SW 1271 (cell line): ENCODE results near the gene KIF26A.

Experiments
- DNase-seq, 2 experiments: peaks; one replicate each; lab custom pipeline; 2025; lab: John Stamatoyannopoulos, UW

Gene KIF26A

DNA sequence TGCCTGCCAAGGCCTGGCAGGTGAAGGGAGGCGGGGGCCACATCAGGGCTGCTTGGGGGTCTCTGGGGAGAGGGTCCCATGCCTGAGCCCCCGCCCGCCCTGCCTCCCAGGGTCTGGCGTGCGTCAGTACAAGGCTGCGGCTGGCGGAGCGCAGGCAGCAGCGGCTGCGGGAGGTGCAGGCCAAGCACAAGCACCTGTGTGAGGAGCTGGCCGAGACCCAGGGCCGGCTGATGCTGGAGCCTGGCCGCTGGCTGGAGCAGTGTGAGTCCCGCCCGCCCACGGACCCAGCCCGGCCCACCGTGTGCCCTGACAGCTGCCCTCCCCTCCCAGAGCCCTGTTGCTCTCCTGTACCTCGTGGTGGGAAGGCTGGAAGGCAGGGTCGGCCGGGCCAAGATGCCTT lies 40.7 kb downstream of the KIF26A start:
- DNase-seq: no peak

DNA sequence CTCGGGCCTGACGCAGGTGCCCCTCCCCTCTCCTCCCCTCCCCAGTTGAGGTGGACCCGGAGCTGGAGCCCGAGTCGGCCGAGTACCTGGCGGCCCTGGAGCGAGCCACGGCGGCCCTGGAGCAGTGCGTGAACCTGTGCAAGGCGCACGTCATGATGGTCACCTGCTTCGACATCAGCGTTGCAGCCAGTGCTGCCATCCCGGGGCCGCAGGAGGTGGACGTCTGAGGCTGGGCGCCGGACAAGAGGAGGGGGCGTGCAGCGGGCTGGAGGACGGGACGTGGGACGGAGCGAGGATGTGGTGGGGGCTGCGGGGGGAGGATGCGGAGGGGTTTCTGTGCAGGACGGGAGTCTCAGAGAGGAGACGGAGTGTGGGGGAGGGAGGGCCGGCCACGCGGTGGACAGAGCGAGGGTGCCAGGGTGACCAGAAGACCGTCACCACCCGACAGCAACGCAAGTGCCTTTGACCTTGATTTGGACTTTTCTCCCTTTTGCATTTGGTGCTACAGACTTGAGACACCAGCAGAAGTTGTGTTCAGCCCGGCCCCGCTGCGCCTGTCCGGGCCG lies 41.3 kb downstream of the KIF26A start:
- DNase-seq: no peak

DNA sequence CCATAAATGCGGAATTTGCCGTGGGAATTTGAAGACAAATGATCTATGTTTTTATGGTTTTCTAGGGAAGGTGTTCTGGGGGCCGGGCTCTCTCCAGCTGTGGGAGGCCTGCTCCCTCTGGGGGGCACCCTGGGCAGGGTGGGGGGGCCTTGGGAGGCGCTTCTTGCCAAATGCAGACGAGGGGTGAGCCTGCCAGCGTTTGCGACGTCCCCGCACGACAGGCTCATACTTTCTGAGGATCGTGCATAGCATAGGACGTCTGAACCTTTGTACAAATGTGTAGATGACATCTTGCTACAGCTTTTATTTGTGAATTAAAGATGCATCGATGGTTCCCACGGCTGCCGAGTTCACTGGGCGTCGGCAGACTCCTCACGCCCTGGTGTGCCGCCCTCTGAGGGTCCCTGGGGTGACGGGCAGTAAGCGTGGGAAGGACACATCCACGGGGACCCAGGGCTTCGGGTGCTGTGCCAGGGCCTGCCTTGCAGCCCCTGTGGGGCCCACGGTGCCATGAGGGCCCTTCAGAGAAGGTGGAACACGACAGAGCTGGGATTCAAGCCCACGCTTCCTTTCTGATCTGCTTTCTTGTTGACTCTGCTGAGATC lies 42.3 kb downstream of the KIF26A start:
- no peak for DNase-seq

DNA sequence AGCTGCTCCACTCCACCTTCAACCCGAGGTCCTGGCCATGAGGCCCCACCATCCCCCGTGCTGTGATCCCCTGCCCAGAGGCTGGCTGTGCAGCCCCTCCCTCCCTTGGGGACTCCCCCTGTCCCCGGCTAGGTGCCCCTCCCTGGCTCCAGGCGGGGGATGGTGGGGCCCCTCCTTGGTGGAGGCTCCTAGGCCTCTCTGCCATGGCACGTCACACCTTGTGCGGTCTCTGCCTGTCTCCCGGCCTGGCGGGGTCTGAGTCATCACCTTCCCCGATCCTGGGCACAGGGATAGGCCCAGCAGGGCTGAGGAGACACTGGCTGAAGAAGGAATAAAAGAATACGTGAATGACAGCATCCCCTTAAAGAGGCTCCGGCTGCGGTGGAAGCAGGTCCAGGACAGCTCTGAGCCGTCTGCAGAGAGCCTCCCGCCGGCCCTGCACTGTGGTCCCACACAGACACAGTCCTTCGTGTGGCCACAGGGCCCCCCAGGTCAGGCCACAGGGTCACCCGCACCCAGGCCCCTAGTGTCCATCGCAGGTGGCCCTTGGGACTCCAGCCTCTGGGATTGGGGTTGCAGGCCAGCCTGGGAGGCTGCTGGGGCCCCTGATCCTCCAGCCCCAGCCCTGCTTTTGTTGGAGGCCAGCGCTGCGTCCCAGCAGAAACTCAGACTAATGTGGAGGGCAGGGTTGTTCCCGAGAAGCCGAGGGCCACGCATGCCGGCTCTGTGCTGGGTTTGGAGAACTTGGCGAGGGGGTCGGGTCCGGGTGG lies 43.6 kb downstream of the KIF26A start:
- DNase-seq: no peak

DNA sequence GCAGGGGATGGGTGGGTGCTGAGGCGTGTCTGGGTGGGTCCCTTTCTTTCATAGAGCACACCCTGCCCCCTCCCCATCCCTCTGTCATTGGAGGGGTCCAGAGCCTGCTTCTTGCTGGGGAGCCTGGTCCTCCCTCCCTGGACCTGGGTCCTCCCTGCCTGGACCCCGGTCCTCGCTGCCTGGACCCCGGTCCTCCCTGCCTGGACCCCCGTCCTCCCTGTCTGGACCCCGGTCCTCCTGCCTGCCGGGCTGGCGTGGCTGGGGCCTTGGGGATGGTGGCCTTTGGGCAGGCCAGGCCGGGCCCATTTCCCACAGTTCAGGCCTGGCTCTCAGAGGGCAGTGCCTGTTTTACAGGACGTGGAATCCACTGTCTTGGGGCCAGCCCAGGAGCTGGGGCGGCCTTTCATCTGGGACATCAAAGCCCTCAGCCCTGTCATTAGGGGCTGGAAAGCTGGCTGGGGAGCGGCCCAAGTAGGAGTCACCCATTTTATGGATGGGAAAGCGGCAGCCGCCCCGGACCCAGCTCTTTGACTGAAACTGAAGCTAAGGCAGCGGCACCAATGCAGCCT lies 44.6 kb downstream of the KIF26A start:
- no peak for DNase-seq

DNA sequence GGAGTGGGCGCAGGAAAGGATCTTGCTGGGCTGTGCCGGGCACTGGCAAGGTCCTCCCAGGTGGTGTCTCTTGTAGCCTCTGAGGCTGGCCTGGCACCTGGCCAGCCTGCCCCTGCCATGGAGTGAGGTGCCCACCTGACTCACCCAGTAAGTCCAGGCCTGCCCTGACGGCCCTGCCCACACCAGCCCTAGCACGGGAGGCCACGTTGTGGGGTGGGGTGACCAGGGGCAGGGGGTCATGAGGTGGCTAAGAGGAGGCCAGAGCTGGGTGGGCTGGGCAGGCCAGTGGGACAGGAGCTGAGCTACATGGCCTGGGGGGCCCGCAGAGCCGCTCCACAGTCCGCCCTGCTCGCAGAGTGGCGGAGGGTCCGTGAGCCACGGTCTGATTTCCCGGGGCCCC lies 45.4 kb downstream of the KIF26A start:
- DNase-seq: no peak

DNA sequence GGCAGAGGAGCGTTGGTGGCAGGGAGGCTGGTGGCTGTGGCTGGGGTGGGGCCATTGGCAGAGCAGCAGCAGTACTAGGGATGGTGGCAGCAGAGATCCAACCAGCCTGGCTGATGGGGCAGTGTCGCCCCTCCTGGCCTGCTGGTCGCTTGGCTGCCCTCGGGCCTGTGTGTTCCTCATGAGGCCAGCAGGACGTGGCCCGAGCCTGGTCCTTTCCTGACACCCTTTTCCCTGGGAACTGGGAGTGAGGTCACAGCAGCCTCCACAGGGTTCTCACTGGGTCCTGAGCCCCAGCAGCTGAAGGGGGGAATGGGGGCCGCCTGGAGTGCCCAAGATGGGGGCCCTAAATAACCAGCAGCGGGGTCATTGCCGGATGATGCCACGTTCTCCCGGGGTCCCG lies 46.1 kb downstream of the KIF26A start:
- peak in 1 of 2 experiments; percentile 11 for DNase-seq

DNA sequence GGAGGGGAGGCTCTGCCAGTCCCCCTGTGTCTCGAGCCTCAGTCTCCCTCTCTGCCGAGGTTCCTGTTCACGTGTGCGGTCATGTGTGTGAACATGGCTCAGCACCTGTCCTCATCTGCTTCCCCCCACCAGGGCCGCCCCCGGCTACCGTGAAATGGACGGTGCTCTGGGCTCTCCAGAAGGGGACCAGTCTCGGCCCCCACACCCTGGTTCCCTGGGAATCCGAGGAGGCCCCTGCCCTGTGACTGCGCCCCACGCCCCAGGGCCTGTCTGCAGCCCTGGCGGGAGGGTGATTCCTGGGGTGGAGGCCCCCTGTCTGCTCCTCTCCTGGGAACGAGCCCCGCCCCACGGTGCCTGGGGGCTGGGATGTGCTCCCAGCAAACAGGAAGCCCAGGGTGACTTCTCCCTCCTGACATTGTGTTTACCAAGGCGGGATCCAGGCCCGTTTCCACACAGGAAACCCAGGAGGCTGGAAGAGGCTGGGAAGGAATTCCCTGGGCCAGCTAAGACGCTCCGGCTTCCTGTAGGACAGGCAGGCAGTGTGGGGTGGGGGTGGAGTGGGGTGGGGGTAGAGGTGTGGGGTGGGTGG lies 46.6 kb downstream of the KIF26A start:
- peak in 1 of 2 experiments; percentile 11 for DNase-seq

DNA sequence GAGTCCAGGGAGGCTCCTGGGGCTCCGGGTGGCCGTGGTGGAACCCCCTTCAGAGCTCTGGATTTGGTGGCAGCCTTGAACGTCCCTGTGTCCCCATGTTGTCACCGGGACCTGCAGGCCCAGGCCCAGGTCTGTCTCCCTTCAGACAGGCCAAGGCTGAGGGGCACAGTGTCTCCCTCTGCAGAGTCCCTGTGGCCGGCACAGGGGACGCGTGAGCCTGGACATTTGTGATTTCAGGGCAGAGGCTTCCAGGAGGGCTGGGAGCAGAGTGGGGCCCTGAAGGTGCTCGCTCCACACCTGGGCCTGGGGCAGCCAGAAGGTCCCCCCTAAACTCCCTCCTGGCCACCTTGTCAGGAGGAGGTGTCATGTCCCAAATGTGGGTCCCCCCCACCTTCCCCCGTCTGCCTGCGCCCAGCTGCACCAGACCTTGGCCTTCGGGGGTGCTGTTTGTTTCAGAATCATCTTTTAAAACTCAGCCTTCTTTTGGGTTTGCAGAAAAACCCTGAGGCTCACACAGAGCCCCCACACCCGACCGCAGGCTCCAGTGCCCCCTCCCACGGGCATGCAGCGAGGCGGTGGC lies 47.6 kb downstream of the KIF26A start:
- DNase-seq: no peak

DNA sequence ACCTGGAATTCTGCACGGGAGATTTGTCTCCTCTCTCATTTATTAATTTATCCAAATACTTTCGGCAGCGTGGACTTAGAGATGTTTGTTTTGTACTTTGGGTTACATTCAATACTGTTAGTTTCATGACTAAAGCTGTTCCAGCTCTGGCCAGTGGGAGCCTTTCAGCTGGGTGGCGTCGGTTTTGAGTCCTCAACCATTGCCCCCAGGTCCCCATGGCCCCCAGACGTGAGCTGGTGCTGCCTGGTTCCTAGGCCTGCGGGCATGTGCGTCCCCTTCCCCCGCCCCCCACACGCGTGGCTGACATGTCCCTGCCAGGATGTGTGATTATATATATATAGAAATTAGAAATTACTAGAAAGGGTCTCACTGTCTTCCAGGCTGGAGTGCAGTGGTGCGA lies 48.2 kb downstream of the KIF26A start:
- no peak for DNase-seq

DNA sequence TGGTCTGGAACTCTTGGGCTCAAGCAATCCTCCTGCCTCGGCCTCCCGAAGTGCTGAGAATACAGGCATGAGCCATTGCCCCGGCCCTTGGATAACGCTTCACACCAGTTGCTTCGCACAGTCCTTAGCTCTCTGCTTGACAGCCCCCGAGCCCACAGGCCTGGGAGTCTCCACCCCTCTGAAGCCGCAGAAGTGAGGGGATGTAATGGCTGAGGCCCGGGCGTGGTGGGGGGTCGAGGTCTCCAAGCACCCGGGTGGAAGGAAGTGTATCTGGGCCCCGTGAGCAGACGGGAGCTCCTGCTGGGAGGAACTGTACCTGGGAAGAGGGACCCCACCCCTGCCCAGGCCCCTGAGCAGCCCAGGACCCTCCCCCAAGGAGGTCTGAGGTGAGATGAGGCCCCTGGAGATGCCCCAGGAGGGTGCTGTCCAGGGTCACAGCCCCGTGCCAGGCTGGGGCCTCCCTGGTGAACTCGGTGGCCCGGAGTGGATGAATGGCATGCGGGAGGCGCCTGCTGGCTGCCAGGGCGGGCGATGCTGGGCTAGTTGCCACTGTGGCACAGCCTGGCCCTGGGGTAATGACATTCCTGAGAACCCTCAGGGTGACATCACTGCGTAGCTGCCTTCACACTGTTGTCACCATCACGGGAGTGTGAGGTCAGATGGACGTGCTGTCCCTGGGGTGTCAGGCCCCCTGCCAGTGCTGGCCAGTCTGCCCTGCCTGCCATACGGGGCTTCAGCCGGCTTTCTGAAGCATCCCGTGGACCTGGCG lies 48.9 kb downstream of the KIF26A start:
- DNase-seq: no peak

DNA sequence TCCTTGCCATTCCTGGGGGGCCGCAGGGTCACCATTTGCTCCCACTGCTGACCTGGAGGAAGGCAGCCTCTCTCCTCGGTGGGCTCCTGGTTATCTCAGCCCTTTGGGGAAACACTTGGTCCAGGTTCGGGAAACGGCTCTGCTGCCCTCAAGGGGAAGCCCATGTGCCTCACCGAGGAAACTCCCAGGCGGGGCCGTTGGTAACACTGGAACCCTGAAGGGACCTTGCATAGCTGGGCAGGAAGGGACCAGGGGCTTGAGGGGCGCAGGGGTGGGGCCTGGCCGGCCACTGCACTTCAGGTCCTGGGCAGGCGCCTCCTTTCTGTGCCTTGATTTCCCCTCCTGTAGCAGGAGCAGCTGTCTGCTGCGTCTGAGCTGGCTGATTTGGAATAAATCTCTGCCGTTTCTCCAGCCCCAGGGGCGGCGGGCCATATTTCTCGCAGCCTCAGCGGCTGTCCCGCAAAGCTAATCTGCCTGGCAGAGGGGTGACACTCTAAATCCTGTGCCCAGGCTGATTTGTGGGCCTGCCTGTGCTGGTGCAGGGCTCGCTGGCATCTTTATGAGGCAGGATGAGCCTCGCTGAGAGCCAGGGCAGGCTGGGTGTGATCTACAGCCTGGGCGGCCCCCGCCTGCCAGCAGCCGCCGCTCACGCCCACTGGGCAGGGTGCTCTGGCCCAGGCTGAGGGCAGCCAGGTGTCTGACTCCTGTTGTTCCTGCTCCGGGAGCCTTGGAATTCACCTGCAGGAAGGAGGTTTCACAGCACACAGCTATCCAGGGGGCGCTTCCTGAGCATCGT lies 49.7 kb downstream of the KIF26A start:
- DNase-seq: no peak

DNA sequence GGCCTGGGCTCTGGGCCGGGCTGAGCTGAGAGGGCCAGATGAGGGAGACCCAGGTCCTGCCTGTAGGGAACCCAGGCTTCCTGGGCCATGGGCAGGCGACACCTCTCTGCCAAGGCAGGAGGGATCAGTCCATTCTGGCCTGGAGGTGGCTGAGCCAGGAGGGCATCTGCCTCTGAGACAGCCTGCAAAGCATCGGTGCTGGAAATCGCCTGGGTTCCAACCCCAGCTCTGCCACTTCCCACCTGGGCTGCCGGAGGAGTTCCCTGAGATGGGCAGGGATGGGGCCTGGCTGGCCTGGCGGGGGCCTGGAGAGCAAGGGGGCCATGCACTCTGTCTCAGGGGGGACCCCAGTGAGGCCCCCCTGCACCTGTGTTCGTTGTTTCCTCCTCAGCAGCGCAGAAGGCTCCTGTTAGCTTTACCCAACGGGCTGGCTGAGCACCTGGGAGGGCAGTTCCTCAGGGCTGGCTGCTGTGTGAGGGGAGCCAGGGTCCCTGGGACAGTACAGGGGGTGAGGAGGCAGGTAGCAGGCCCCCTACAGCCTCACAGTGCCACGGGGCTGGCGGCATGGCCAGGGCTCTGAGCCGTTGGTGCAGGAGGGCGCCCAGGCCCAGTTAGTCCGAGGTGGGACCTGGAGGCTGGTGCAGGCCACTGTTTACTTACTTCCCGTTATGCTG lies 50.5 kb downstream of the KIF26A start:
- no peak for DNase-seq

DNA sequence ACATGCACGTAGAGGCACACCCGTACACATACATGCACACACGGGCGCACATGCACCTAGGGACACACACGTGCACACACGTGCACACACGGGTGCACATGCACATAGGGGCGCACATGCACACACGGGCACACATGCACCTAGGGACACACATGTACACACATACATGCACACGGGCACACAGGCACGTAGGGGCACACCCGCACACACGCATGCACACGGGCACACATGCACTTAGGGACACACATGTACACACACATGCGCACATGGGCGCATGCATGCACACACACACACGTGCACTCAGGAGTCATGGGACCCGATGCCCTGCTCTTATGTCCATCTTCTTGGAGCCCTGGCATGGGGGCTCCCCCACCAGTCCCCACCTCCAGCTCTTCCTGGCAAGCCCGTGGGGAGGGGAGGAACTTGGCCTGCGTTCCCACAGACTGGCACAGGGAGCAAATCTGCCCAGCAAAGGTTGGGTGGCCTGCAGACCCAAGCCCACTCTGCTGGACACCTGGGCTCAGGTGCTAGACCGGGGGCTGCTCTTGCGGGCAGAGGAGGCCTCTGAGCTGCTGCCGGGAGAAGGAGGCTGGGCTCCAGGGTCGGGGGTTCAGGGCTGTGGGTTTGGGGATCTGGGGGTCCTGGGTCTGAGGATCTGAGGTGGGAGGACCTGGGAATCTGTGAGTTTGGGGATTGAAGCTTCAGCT lies 51.4 kb downstream of the KIF26A start:
- no peak for DNase-seq

DNA sequence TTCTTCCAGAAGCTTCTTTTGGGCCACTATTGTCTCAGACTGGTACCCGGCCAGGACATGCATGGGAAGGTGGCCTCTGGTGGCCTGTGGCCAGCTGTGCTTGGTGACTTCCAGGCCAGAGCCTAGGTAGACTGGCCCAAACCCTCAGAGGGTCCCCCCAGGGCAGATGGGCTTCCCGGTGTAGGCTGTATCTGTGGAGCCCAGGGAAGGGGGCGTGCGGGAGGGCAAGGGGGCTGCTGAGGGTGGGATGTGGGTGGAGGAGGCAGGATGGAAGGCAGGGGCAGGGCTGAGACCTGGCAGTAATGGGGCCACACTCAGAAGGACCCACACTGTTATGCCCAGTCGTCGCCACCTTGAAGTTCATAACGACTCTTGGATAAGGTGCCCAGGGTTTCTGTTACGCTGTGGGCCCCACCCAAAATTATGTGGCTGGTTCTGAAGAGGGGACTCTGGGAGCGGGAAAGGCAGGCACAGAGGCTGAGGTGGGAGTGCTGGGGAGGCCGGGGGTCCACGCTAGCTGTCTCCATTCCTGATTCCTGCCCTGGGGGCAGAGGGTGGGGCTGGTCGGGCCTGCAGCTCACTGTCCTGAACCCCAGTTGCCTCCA lies 52.1 kb downstream of the KIF26A start:
- DNase-seq: no peak

DNA sequence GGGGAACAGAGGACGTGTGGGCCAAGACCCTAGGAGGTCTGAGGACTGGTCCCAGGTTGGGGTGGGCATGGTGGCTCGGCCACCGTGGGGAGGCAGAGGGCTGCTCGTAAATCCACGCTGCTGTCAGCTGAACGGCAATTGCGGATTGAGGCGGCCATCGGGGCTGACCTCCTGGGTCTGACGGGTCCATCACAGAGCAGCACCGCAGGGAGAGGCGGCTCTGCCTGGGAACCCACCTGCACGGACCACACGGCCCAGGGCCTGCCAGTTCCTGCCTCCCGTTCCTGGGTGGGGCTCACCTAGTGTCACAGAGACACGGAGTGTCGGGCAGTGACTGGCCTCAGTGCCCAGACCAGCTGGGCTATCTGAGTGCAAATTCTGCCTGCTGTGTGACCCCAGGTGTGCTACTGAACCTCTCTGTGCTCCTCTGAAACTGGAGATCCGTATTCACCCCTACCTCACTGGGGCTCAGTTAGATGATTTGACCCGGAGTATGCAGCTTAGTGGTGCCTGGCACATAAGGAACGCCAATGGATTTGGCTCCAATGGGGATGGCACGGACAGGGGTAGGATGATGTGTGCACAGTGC lies 53.1 kb downstream of the KIF26A start:
- no peak for DNase-seq

DNA sequence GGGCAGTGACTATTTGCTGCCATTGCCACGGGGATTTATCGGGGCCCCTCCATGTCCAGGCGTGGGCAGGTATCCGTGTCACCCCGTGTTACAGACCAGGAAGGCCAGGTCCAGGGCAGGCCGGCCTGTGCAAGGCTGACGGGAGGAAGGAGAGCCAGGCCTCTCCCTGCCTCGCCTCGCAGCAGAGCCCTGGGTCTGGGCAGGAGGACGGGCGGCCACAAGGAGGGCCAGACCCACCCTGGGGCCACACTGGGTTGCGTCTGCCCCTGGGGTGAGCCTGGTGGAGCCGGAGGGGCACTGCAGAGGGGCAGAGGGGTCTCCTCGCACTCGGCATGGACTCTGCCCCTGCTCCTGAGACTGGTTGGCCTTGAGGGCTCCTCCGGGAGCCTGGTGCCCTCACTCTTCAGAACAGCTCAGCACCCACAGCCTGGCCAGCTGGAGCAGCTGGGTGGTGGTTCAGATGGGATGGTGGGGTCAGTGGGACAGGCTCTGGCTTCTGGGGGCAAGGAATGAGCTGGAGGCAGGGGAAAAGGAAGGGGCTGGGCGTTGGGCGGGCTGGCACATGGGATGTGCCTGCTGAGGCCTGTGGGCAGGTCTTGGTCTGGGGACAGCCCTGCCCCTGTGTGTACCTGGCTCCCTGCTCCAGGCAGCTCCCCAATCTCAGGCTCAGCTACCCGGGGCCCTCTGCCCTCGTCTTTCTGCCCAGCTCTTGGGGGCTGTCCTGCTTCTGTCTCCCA lies 53.9 kb downstream of the KIF26A start:
- no peak for DNase-seq

DNA sequence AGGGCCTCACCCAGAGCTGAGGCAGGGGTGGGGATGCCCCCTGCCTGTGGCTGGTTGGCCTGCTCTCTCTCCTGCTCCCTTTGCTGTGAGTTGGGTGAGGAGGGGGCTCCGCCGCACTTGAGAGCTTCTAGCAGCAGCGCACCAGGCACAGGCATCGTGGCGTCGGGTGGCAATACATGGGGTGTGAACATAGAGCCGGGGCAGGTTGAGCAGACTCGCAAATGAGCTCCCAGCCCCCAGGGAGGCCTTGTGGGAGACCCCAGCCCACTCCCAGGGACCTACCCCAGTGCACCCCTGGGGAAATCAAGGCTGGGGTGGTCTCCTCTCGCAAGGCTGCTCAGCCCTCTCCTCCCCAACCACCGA lies 54.5 kb downstream of the KIF26A start:
- DNase-seq: no peak
